ENCODE results near the gene ZNF316. TPM values are rescaled to one million over a fixed set of nuclear protein-coding genes. Genes with fewer than 3 reads are reported as not detected.

Gene ZNF316
- polyA plus RNA-seq, 3 donors: 0.66 to 41.1 (median 1.2) TPM

- Mint-ChIP-seq H3K4me3 (no peak overlapping the region), H3K27ac (no peak overlapping the region), H3K36me3 (peaks cover 39 to 59% of the 10 kb centered on the region in 2 donors), H3K9me3 (peaks cover 0 to 4% (median 0%) of the 10 kb centered on the region in 7 donors), H3K27me3 (ENCODE audit: low read depth in 3 of 3) (peaks cover 4 to 16% (median 9%) of the 10 kb centered on the region in 3 donors), H3K4me1 (peaks cover 5% of the 10 kb centered on the region)
- no peaks in the 10 kb centered on the region for H3K4me1 ChIP-seq (ENCODE audit: control insufficient read depth in 1 of 2, insufficient read depth in 2 of 2, low read length in 2 of 2)
- H4K20me1 ChIP-seq (ENCODE audit: insufficient read depth, low read length): no peaks in the 10 kb centered on the region
- H3K4me2 ChIP-seq (replicated peaks; ENCODE audit: extremely low read depth, low read length, poor library complexity, severe bottlenecking): no peak overlapping the region
- H3K9me3 ChIP-seq (replicated peaks in 1 of 2; ENCODE audit: control insufficient read depth in 1 of 2, insufficient read depth in 1 of 2, low read length in 2 of 2): no peaks in the 10 kb centered on the region
- H3K27ac ChIP-seq (ENCODE audit: low read depth in 1 of 2, low read length in 2 of 2): no peak overlapping the region
- H3K4me3 ChIP-seq (replicated peaks in 1 of 3; ENCODE audit: low read depth in 2 of 3, low read length in 3 of 3): no peak overlapping the region
- intact Hi-C loops (cut with micrococcal nuclease): no loop called here
- no peaks in the 10 kb centered on the region for H3K79me2 ChIP-seq (ENCODE audit: insufficient read depth, low read length)
- DNase-seq: no peak
- H3K36me3 ChIP-seq (replicated peaks in 1 of 2; ENCODE audit: control insufficient read depth in 1 of 2, insufficient read depth in 2 of 2, low read length in 2 of 2): peaks cover 35 to 57% of the 10 kb centered on the region in 2 donors
- H3K27me3 ChIP-seq (ENCODE audit: control insufficient read depth in 2 of 2, insufficient read depth in 2 of 2, low read length in 2 of 2): peaks cover 0 to 5% of the 10 kb centered on the region in 2 donors
- 97% methylated on average over 20 of the region's 27 CpGs for WGBS (ENCODE audit: insufficient coverage)
- H2AFZ ChIP-seq (ENCODE audit: insufficient read depth, low read depth, low read length, poor library complexity, severe bottlenecking): no peak overlapping the region
- no peak for TF ChIP-seq CTCF (IDR thresholded peaks at IDR 0.05)
- no peak overlapping the region for H3K9ac ChIP-seq (ENCODE audit: insufficient read depth, low read length, poor library complexity, severe bottlenecking)
These were observed 29.0 kb upstream of the ZNF316 start for GRCh38 chr7:6608081-6608480.

- peaks cover 37 to 54% of the 10 kb centered on the region in 2 donors for H3K36me3 Mint-ChIP-seq
- no peak overlapping the region for H3K27ac ChIP-seq (ENCODE audit: low read depth in 1 of 2, low read length in 2 of 2)
- H3K4me3 ChIP-seq (replicated peaks in 1 of 3; ENCODE audit: low read depth in 2 of 3, low read length in 3 of 3): no peak overlapping the region
- H3K27ac Mint-ChIP-seq: no peak overlapping the region
- H3K9ac ChIP-seq (ENCODE audit: insufficient read depth, low read length, poor library complexity, severe bottlenecking): no peak overlapping the region
- no peak for DNase-seq
- H3K9me3 Mint-ChIP-seq: peaks cover 0 to 4% (median 0%) of the 10 kb centered on the region in 7 donors
- H3K4me3 Mint-ChIP-seq: no peak overlapping the region
- H2AFZ ChIP-seq (ENCODE audit: insufficient read depth, low read depth, low read length, poor library complexity, severe bottlenecking): no peak overlapping the region
- H3K9me3 ChIP-seq (replicated peaks in 1 of 2; ENCODE audit: control insufficient read depth in 1 of 2, insufficient read depth in 1 of 2, low read length in 2 of 2): no peaks in the 10 kb centered on the region
- H3K4me2 ChIP-seq (replicated peaks; ENCODE audit: extremely low read depth, low read length, poor library complexity, severe bottlenecking): no peak overlapping the region
- intact Hi-C loops (cut with micrococcal nuclease): no loop called here
- H3K79me2 ChIP-seq (ENCODE audit: insufficient read depth, low read length): no peaks in the 10 kb centered on the region
- WGBS (ENCODE audit: insufficient coverage): 98% methylated on average over 9 of the region's 12 CpGs
- H3K4me1 ChIP-seq (ENCODE audit: control insufficient read depth in 1 of 2, insufficient read depth in 2 of 2, low read length in 2 of 2): no peaks in the 10 kb centered on the region
- H3K4me1 Mint-ChIP-seq: peaks cover 5% of the 10 kb centered on the region
- no peak for TF ChIP-seq CTCF (IDR thresholded peaks at IDR 0.05)
- H3K36me3 ChIP-seq (replicated peaks in 1 of 2; ENCODE audit: control insufficient read depth in 1 of 2, insufficient read depth in 2 of 2, low read length in 2 of 2): peaks cover 33 to 52% of the 10 kb centered on the region in 2 donors
- peaks cover 4 to 22% (median 15%) of the 10 kb centered on the region in 3 donors for H3K27me3 Mint-ChIP-seq (ENCODE audit: low read depth in 3 of 3)
- H4K20me1 ChIP-seq (ENCODE audit: insufficient read depth, low read length): no peaks in the 10 kb centered on the region
- peaks cover 0 to 9% of the 10 kb centered on the region in 2 donors for H3K27me3 ChIP-seq (ENCODE audit: control insufficient read depth in 2 of 2, insufficient read depth in 2 of 2, low read length in 2 of 2)
These were observed 28.3 kb upstream of the ZNF316 start for GRCh38 chr7:6608794-6609193.

Measured in CD14-positive monocyte (primary cell).